T-helper 1 cell treated with Interleukin-12 subunit alpha and Interleukin-12 subunit beta and Interleukin-4 antibody, amounts not matched to agents 30 μg/mL and 1 μg/mL, for 36 hours (primary cell): ENCODE results near the gene TGFBRAP1.

Experiments
- H3K27ac Mint-ChIP-seq: one replicate; pipeline ENCODE4 v1.8.0; 2021; ENCODE audit warnings: mild to moderate bottlenecking, mixed read lengths
- H3K27me3 Mint-ChIP-seq: one replicate; pipeline ENCODE4 v1.8.0; 2021; ENCODE audit warnings: low read depth, mixed read lengths
- H3K36me3 Mint-ChIP-seq: one replicate; pipeline ENCODE4 v1.8.0; 2021; ENCODE audit warnings: low read depth, mixed read lengths
- H3K4me1 Mint-ChIP-seq: one replicate; pipeline ENCODE4 v1.8.0; 2021; ENCODE audit warnings: low read depth, mixed read lengths
- H3K4me3 Mint-ChIP-seq: one replicate; pipeline ENCODE4 v1.8.0; 2021; ENCODE audit warnings: mild to moderate bottlenecking, moderate library complexity, mixed read lengths
- H3K9me3 Mint-ChIP-seq: one replicate; pipeline ENCODE4 v1.8.0; 2021; ENCODE audit warnings: mixed read lengths

The TGFBRAP1 gene

GRCh38 chr2:105288133-105288532 is 41.4 kb downstream of the TGFBRAP1 start:
- H3K9me3 Mint-ChIP-seq: no peaks in the 10 kb centered on the region
- no peak overlapping the region for H3K4me3 Mint-ChIP-seq
- H3K27me3 Mint-ChIP-seq: no peaks in the 10 kb centered on the region
- H3K4me1 Mint-ChIP-seq: peaks cover 3% of the 10 kb centered on the region
- no peak overlapping the region for H3K27ac Mint-ChIP-seq
- H3K36me3 Mint-ChIP-seq: peaks cover 19% of the 10 kb centered on the region

GRCh38 chr2:105287692-105288091 is 41.8 kb downstream of the TGFBRAP1 start:
- Mint-ChIP-seq H3K27ac (no peak overlapping the region), H3K36me3 (peaks cover 19% of the 10 kb centered on the region), H3K9me3 (no peaks in the 10 kb centered on the region), H3K4me3 (no peak overlapping the region), H3K4me1 (peaks cover 3% of the 10 kb centered on the region), H3K27me3 (no peaks in the 10 kb centered on the region)

DNA sequence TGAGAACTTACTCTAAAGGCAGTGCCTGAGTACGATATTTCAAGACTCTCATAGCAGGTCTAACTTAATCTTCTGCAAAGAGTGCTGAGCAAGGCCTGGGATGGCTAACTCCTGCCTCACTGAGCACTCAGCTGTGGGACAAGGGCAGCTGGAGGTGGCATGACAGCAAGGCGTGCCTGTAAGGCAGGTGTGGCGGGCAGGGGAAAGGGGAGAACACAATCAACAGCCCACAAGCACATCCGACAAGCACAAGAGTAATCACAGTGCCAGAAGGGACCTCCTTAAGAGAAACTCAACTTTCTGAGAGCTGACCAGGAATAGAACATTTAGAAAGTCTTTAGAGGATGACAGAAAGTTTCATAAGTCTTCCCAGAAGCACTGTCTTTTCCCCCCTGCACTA is 46.0 kb downstream of the TGFBRAP1 start:
- Mint-ChIP-seq H3K4me3 (no peak overlapping the region), H3K9me3 (no peaks in the 10 kb centered on the region), H3K4me1 (peaks cover 3% of the 10 kb centered on the region), H3K27me3 (no peaks in the 10 kb centered on the region), H3K27ac (no peak overlapping the region), H3K36me3 (peaks cover 11% of the 10 kb centered on the region)

DNA sequence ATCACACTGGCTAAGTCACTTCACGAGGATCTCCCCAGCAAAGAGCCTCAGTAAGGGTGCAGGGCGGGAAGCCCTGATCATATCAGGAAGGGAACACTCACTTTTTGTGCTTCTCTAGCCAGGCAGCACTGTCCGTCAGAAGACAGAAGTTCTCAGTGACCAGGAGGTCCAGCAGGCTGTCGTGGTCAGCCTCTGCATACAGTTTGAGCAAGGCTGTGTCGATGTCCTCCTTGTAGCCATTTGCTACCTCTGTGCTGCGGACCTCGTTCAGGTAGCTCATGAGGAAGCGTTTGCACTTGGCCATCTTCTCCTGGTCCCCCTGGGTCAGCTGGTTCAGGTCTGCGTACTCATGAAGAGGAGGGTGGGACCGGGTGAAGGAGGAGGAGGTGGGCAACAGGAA is 49.3 kb downstream of the TGFBRAP1 start:
- Mint-ChIP-seq H3K36me3 (peaks cover 13% of the 10 kb centered on the region), H3K27me3 (no peaks in the 10 kb centered on the region), H3K4me1 (no peaks in the 10 kb centered on the region)

GRCh38 chr2:105279126-105279525 is 50.4 kb downstream of the TGFBRAP1 start:
- Mint-ChIP-seq H3K4me3 (no peak overlapping the region), H3K9me3 (no peaks in the 10 kb centered on the region), H3K36me3 (peaks cover 12% of the 10 kb centered on the region), H3K4me1 (no peaks in the 10 kb centered on the region), H3K27ac (no peak overlapping the region), H3K27me3 (no peaks in the 10 kb centered on the region)

More for the DNA sequence above, 49.3 kb downstream of the TGFBRAP1 start:
- H3K4me3 Mint-ChIP-seq: no peak overlapping the region
- no peaks in the 10 kb centered on the region for H3K9me3 Mint-ChIP-seq
- no peak overlapping the region for H3K27ac Mint-ChIP-seq

DNA sequence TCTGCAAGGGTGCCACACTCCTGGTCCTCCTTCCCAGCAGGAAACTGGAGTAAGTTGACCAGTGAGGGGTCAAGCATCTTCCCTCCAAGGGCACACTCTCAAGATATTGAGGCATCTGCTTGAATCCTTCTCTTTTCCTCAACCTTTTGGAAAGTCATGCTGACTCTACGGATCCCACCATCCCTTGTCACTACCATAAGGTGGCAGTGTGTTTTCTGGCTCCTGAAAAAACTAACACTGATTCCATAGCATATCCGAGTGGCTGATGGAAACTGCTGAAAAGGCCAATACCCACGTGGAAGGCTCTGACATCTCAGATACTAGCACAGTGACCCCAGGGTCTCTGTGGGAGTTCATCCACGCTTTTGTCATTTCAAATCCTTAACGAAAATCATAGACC is 50.9 kb downstream of the TGFBRAP1 start:
- H3K27ac Mint-ChIP-seq: no peak overlapping the region
- peaks cover 12% of the 10 kb centered on the region for H3K36me3 Mint-ChIP-seq
- H3K27me3 Mint-ChIP-seq: no peaks in the 10 kb centered on the region
- H3K4me1 Mint-ChIP-seq: no peaks in the 10 kb centered on the region
- H3K4me3 Mint-ChIP-seq: no peak overlapping the region
- no peaks in the 10 kb centered on the region for H3K9me3 Mint-ChIP-seq

GRCh38 chr2:105274046-105274445 is 55.5 kb downstream of the TGFBRAP1 start:
- H3K36me3 Mint-ChIP-seq: peaks cover 9% of the 10 kb centered on the region
- no peaks in the 10 kb centered on the region for H3K27me3 Mint-ChIP-seq
- H3K4me3 Mint-ChIP-seq: no peak overlapping the region
- H3K9me3 Mint-ChIP-seq: no peaks in the 10 kb centered on the region
- no peak overlapping the region for H3K27ac Mint-ChIP-seq
- H3K4me1 Mint-ChIP-seq: no peaks in the 10 kb centered on the region

GRCh38 chr2:105272176-105272575 is 57.4 kb downstream of the TGFBRAP1 start:
- no peak overlapping the region for H3K27ac Mint-ChIP-seq
- H3K36me3 Mint-ChIP-seq: peaks cover 11% of the 10 kb centered on the region
- H3K27me3 Mint-ChIP-seq: no peaks in the 10 kb centered on the region
- H3K9me3 Mint-ChIP-seq: no peaks in the 10 kb centered on the region
- H3K4me3 Mint-ChIP-seq: no peak overlapping the region
- H3K4me1 Mint-ChIP-seq: no peaks in the 10 kb centered on the region

DNA sequence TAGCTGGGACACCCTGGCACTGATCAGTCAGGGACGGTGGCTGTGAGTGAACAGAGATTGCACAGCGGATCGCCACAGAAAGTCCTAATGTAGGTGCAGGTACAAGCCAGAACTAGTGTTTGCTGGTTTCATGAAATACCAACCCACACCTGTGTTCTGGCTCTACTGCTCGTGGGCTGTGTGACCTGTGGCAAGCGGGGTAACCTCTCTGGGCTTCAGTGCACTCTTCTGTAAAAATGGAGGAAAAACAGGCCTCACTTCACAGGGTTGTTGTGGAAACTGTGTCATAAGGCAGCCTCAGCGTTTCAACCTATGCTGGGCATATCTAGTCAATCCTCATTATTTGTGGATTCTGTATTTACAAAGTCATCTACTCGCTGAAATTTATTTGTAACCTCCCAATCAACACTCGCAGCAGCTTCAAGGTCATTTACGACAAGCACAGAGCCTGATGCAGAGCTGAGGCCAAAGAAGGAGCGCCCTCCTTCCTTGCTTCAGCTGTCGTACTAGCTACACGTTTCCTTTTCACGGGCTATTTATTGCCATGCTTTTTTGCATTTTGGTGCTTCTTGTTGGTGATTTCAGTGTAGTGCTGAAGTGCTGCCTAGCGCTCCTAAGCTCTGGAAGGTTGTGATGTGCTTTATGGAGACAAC is 58.0 kb downstream of the TGFBRAP1 start:
- H3K9me3 Mint-ChIP-seq: no peaks in the 10 kb centered on the region
- no peaks in the 10 kb centered on the region for H3K27me3 Mint-ChIP-seq
- H3K4me3 Mint-ChIP-seq: no peak overlapping the region
- H3K4me1 Mint-ChIP-seq: no peaks in the 10 kb centered on the region
- H3K36me3 Mint-ChIP-seq: peaks cover 8% of the 10 kb centered on the region
- H3K27ac Mint-ChIP-seq: no peak overlapping the region

DNA sequence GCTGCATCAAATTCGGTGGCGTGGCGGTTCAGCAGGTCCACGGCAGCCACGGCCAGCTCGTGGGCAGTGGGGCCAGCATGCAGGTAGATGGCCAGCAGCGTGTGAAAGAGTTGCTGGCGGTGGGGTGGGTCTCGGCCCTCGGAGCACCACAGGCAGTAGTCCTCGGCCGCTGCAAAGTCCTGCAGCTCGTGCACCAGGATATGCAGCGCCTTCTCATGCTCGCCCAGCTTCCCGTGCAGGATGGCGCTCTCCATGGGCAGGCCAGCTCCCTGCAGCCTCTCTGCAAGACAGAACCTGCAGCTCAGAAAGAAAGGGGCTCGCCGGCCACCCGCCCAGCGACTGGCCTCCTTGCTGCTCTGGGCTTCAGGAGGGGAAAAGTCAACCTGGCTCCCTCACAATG is 60.1 kb downstream of the TGFBRAP1 start:
- Mint-ChIP-seq H3K4me3 (no peak overlapping the region), H3K27ac (no peak overlapping the region), H3K4me1 (no peaks in the 10 kb centered on the region), H3K36me3 (peaks cover 12% of the 10 kb centered on the region), H3K27me3 (no peaks in the 10 kb centered on the region), H3K9me3 (no peaks in the 10 kb centered on the region)

GRCh38 chr2:105262651-105263091 is 66.9 kb downstream of the TGFBRAP1 start:
- Mint-ChIP-seq H3K27ac (no peak overlapping the region), H3K4me3 (no peak overlapping the region), H3K9me3 (no peaks in the 10 kb centered on the region), H3K27me3 (no peaks in the 10 kb centered on the region), H3K36me3 (peaks cover 5% of the 10 kb centered on the region), H3K4me1 (no peaks in the 10 kb centered on the region)

DNA sequence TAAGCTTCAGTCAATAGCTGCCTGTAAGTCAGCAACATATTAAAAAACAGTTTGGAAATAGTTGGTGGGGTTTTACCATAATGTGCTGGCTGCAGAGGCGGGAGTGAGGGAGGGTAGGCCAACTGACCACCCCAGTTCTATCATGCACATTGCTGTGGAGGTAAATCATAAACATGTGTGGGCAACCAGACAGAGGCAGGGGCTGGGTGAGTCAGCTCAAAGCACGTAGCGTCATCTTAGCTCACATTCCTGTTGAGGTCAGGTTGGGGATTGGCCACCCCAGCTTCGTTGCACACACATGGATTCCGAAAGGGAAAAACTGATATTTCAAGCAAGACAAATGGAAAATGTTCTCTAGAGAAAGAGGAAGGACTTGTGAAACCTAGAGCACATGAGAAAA is 68.5 kb downstream of the TGFBRAP1 start:
- H3K4me3 Mint-ChIP-seq: no peak overlapping the region
- no peaks in the 10 kb centered on the region for H3K4me1 Mint-ChIP-seq
- H3K9me3 Mint-ChIP-seq: no peaks in the 10 kb centered on the region
- H3K27ac Mint-ChIP-seq: no peak overlapping the region
- H3K36me3 Mint-ChIP-seq: peaks cover 4% of the 10 kb centered on the region
- H3K27me3 Mint-ChIP-seq: no peaks in the 10 kb centered on the region

- no peaks in the 10 kb centered on the region for H3K9me3 Mint-ChIP-seq
- H3K27me3 Mint-ChIP-seq: no peaks in the 10 kb centered on the region
- H3K4me3 Mint-ChIP-seq: no peak overlapping the region
- no peak overlapping the region for H3K27ac Mint-ChIP-seq
- H3K4me1 Mint-ChIP-seq: no peaks in the 10 kb centered on the region
- peaks cover 1% of the 10 kb centered on the region for H3K36me3 Mint-ChIP-seq
Observed at GRCh38 chr2:105258835-105259350, 70.6 kb downstream of the TGFBRAP1 start.

DNA sequence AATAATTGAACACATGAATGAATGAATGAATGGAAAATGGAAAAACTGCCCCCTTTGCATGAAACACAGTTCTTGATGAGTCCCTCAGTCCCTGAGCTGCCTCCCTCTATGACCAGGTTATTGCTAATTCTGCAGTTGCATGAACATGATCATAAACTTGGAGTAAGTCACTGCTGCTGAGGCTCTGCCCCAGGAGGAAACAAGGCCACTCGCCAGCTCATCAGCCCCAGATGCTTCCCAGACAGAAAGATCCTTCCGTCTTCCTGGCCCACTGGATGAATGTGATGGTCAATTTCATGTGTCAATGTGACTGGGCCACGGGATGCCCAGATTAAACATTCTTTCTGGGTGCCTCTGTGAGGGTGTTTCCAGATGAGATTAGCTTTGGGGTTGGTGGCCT is 71.6 kb downstream of the TGFBRAP1 start:
- no peak overlapping the region for H3K4me3 Mint-ChIP-seq
- no peak overlapping the region for H3K27ac Mint-ChIP-seq
- no peaks in the 10 kb centered on the region for H3K9me3 Mint-ChIP-seq
- H3K27me3 Mint-ChIP-seq: no peaks in the 10 kb centered on the region
- H3K4me1 Mint-ChIP-seq: no peaks in the 10 kb centered on the region
- no peaks in the 10 kb centered on the region for H3K36me3 Mint-ChIP-seq

- H3K4me3 Mint-ChIP-seq: no peak overlapping the region
Observed at GRCh38 chr2:105256431-105257047, 73.0 kb downstream of the TGFBRAP1 start.

More at GRCh38 chr2:105256431-105257047, 73.0 kb downstream of the TGFBRAP1 start:
- no peaks in the 10 kb centered on the region for H3K4me1 Mint-ChIP-seq
- H3K27me3 Mint-ChIP-seq: no peaks in the 10 kb centered on the region
- no peaks in the 10 kb centered on the region for H3K36me3 Mint-ChIP-seq
- H3K9me3 Mint-ChIP-seq: no peaks in the 10 kb centered on the region
- no peak overlapping the region for H3K27ac Mint-ChIP-seq
